Activated CD4-positive, alpha-beta T cell treated with anti-CD3 and anti-CD28 coated beads, Interleukin-10, Interleukin-2, amounts not matched to agents 100 ng/mL and 50 ng/mL, durations not matched to agents 16 hours and 8 hours (primary cell): ENCODE measurements around the gene C14orf132.
A peak's percentile ranks its signal among the peaks of the same experiment; 100 is the strongest.

Experiments used
- DNase-seq: peaks from one replicate; pipeline ENCODE4 v3.0.0-alpha.2; 2020

C14orf132 gene

DNA sequence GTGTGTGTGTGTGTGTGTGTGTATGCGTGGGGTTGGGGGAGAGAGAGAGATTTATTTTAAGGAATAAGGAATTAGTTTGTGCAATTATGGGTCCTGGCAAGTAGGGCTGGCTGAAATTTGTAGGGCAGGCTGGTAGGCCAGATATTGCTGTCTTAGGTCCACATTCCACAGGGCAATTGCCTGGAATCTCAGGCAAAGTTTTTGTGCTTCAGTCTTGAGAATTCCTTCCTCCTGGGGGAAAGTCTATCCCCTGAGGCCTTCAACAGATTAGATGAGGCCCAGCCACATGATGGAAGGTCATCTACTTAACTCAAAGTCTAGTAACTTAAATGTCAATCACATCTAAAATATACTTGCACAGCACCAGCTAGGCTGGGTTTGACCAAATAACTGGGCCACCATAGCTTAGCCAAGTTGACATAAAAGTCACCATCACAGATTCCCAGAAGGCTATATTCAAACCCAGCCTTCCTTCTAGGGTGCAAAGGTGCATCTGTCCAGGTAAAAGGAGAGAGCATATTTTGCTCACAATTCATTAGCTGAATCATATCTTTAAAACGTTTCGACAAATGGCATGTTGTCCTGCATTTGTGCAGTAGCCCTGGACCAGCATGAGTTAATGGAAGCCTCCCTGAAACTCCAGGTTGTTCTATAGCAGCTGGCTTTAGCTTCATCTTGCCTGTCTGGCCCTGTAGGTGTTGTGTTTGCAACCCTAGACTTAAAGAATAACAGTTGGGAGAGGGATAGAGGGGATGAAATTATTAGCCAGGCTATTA lies 63.1 kb downstream of the C14orf132 start:
- DNase-seq, result no peak

DNA sequence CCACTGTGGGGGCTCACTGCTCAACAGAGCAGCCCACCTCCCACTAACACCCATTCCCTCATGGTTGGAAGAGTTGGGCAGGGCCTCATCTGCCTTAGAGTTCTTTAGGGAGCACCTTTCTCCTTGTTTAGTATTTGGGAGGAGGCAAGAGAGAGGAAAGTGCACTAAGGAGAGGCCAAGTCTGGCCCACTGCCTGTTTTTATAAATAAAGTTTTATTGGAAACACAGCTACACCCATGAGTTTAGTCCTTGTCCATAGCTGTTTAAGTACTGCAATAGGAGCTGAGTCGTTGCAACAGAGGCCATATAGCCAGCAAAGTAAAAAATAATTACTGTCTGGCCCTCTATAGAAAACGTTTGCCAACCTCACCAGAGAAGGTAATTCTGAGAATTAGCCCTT lies 63.9 kb downstream of the C14orf132 start:
- DNase-seq, result no peak

DNA sequence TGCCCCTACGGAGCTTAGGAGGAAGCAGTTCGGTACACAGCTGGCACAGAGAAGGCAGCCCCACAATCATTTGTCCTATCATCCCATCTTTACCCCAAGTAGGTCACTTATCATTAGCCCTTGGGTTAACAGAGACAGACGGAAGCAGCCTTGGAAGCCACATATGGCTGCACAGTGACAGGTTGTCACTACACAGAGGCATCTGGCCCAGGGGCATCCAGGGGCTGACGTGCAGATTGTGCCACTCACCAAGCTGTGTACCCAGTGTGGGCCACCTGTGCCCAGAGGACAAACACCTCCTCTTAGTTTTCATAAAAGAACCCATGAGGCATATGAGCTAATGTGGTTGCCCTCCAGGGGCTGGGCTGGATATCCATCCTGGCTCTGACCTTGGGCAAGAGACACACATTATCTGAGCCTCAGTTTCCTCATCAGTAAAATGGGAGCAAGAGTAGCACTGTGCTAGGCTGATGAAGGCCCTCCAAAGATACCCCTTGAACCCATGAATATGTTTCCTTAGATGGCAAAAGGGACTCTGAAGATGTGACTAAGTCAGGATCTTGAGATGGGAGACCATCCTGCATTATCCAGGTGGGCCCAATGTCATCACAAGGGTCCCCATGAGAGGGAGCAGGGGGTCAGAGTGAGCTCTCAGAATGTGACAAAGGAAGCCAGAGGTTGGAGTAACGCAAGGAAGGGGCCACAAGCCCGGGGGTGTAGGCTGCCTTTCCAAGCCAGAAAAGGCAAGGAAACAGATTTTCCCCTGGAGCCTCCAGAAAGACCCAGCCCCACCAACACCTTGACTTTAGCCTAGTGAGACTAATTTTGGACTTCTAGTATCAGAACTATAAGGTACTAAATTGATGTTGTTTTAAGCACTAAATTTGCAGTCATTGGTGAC lies 64.6 kb downstream of the C14orf132 start:
- no peak for DNase-seq

DNA sequence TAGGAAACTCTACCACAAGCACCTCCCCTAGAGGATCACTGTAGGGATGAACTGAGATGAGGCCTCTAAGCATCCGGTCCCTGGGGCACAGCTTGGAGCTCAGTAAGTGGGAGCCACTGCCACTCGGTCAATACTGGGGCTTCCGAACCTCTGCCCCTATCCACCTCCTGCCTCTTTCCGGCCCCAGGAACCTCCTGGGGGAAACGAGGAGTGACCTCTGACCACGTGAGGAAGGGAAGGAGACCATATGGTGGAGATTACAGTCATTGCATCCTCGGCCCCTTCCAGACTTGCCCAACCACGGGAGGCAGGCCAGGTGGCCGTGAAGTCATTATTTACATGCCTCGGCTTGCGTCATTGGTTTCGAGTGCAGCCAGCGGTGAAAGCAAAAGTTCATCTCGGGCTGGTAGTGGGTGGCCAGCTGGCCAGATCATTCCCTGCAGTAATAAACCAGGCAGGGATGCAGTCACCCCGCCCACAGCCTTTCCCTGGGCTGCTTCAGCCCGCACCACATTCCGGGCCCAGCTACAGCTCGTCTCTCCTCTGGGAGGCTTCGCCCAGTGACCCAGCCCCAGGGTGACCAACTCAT lies 65.4 kb downstream of the C14orf132 start:
- DNase-seq, result no peak

DNA sequence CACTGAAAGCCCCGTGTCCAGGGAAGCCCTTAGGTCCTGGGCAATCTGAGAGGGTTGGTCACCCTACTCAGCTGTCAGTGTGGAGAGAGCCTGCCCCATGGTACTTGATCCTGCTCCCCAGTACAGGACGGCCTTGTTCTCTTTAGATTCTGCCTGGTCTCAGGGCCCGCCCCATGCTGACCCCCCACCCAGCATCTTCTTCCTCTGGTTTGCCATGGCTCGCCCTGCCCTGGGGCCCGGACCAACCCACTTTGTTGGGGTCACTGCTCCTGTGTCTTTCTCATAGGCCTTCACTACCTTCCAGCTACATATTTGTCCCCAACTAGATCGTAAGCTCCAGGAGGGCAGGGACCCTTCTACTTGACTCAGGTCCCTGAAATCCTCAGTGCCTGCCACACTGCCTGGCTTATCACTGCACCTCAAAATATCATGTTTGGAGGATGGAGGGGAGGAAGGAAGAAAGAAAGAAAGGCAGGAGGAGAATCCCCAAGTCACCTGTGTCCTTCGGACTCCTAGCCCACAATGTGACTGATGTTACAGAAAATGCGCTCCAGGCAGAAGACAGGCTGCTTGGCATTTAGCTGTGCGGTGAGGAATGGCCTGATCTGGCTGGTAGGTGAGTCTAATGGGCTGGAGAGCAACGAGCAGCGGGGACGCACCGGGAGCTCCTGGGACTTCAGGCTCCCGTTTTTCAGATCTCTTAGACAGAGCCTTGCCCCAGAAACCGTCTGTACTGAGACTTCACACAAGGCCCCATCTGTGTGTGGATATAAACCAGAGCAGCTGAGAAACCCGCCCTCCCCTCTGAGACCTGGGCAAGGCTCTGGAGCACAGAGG lies 66.1 kb downstream of the C14orf132 start:
- no peak for DNase-seq

DNA sequence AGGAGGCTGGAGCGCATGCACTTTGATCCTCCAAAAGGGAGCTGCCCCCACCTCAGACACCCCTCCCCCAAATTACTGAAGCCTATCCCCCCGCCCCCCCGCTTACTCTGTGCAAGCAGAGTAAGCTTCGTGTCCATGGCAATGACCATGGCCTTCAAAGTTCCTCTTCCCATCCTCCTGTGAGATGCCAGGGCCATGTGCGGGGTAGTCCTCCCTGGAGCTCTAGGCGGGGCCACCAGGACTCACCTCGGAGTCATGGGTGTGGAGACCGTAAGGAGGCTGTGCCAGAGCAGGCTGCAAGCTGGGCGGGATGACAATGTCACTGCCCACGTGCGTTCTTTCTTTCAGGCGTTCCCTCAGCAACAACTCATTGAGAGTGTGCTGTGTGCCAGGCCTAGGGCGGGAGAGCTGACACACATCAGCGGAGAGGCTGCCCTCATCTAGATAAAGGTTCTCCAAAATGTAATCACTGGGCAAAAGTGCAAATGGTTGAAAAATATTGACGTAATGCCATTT lies 66.8 kb downstream of the C14orf132 start:
- no peak for DNase-seq

DNA sequence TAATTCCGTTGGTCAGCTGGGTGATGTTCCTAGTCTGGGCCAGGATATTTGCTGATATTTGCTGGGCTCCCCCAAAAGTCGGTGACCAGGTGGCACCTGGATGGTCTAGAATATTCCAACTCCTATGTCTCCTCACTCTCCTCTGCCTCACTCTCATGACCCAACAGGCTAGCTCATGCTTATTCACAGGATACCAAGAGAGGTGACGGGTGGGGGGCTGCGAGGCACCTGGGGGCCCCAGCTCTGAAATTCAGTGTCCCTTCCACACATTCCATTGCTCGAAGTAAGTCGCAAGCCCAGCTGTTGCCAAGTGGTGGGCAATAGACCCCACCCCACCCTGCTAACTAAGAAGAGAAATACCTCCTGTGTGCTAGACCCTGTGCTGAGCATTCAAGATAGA lies 67.7 kb downstream of the C14orf132 start:
- no peak for DNase-seq

DNA sequence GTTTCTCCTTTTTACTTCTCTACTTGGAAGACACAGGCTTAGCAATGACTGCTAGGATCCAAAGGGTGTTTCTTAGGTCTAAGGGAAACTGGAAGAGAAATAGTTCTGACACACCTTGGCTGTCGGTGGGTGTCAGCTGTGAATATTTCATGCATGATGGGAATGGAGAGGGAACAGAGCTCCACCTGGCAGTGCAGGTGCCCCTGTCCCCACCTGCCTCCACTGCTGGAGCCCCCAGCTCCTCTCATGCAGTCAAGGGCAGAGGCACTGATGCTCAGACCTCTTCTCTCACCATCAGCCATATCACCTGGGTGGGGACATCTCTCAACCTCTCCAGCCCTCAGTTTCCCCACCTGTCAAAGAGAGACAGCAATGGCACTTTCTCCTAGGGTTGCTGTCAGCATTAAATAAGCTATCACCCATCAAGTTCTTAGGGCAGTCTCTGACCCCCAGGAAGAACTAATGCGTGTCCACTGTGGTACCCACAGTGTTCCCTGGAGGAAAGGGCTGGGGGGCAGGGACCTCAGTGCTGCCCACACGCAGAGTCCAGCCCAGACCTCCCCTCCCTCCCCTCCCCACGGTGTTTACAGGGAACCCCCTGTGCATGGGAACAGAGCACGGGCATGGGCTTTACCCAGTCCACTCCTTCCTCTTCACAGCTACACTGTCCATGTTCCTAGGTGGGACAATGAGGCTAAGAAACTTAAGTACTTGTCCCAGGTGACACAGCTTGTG lies 69.1 kb downstream of the C14orf132 start:
- DNase-seq, result no peak

DNA sequence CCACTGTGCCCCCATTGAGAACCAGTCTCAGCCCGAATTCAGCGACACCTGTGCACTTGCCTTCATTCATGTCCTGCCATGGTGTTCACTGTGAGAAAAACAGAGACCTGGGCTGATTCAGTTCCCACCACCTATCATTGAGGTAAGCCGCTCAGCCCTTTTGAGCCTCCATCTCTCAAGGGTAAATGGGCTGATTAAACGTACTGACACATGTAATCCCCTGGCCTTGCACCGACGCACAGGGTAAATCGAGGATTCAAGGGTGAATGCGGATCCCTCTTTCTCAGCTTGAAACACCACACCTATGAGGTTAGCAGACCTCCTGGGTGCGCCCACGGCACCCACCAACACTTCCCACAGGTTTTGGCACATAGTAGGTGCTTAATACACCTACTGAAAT lies 69.7 kb downstream of the C14orf132 start:
- DNase-seq, result no peak

DNA sequence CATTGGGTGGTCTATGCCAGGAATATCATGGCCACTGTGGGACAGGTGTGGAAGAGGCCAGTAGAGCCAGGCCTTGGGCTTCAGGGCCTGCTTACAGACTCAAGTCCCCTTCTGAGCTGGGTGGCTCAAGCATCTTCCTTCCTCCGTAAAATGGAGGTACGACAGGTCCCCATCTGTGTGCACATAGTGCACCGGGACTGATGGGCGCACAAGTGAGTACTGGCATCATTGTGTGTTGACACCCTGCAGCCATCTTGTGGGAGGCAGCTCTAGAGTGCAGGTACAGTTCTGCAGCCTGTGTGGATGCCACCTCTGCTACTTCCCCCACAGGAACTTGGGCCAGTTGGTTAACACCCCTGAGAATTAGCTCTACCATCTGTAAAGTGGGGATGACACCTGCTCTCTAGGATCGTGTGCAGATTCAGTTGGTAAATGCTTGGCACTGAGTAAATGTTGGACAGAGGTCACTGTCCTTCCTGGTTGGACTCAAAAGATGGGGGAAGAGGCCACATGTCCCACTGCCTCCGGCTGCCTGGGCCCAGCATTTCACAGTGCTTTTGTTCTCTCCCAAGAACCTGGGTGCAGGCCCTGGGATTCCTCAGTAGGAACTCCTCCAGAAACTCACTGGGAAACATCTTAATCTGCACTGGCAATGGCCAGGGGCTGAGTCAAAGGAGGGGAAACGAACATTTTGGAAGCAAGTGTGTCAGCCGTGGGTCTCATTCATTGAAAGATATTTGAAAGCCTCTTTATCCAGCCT lies 70.6 kb downstream of the C14orf132 start:
- no peak for DNase-seq

DNA sequence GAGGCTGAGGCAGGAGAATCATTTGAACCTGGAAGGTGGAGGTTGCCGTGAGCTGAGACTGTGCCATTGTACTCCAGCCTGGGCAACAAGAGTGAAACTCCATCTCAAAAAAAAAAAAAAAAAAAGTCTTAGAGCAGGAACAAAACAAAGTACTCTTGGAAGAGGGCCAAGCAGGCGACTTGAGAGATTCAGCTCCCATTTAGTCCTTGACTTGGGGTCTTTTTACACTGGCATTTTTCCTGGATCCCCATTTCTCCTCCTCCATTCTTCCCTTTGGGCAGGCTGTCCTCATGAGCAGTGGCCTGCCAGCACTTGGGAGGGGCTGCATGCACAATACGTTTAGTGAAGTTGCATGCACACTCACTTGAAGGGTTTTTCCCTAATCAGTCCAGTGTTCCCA lies 72.9 kb downstream of the C14orf132 start:
- no peak for DNase-seq

DNA sequence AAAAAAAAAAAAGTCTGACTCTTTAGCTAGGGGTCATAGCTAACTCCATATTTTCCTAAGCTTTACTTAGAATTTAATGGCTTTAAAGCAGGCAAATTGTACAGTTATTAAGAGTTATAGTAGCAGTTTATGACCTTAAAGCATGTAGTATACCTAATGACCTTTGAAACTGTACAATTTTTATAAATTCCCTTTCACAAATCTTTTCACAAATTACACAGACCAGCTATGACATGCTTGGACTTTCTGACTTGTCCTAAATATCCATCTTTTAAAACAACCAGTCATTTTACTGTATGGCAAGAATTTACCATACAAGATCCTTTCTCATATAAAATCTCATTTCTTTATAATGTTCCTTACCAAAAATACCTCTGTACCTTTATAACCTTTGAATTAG lies 74.8 kb downstream of the C14orf132 start:
- no peak for DNase-seq

DNA sequence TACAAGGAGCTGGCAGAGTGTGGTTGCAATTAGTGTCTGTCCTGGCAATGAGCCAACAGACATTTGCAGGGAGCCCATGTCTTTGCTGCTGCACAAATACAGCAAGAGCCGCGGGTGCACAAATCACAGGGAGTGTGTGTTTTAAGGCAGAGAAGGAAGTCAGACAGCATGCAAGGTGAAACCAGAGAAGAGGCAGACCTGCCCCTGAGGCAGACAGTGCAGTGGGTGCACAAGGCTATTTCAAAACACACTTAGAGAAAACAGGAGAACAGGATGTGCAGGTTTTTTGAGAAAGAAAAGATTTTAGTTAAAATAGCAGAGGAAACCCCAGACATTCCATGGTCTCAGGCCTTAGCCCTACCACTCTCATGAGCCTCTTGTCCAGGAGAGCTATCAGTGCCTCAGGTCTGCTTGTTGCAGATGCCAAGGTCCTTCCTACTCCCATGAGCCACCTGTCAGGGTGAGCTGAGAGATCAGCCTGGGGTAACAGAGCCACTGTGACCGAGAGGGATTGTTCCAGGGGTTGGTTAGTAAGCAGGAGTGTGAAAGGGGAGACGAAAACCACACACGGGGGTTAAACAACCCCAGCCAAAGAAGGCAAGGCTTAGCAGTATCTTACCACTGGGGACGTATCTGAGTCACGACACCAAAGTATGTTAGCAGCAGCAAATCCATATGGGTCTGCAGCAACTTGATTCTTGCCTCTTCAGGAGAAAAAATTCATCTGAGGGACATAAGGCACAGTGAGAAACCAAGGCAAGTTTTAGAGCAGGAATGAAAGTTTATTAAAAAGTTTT lies 78.1 kb downstream of the C14orf132 start:
- DNase-seq, result no peak

DNA sequence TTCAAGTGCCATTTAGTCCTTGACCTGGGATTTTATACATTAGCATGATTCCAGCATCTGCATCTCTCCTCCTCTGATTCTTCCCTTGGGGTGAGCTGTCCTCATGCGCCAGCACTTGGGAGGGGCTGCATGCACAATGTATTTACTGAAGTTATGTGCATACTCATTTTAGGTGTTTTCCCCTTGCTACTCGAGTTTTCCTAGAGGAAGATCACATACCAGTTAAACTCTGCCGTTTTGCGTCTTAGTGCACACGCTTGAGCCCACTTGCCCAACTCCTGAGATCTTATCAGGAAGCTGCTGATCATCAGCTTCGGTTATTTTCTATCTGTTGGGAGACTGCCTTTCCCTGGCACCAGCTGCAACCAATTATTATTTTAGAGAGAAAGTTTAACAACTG lies 78.8 kb downstream of the C14orf132 start:
- DNase-seq, result no peak

DNA sequence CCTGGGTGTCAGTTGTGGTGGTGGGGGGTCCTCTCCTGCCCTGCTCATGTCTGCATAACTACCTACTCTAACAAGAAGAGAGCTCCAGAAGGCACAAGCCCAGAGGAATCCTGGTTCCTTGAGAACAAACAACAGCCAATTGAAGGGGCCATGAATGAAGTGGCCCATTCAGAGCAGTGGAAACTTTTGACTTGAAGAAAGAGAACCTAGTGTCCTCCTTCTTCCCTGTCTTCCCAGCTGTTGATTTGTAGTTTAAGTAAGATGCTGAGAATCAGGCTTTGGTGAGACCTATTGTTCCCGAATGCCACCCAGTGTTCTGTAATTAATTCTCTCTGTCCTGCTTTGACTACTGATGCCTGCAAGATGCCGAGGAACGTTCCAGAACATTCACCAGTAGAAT lies 79.2 kb downstream of the C14orf132 start:
- no peak for DNase-seq

DNA sequence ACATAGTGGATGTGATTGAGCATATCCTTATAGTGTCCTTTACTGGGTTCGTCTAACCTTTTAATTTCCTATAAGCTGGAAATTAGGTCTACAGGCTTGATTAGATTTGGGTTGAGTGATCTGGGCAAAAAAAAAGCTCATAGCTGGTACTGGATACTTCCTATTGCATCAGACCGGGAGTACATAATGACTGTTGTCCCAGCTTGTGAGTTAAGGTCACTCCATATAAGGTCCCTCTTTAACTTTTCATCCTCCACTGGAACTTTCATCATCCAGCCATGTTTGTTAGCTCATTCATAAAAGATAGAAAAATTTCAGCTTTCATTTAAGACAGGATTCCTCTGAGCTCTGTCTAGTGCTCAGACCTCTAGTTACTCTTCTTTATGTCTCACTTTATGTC lies 80.8 kb downstream of the C14orf132 start:
- peak; percentile 54 for DNase-seq

DNA sequence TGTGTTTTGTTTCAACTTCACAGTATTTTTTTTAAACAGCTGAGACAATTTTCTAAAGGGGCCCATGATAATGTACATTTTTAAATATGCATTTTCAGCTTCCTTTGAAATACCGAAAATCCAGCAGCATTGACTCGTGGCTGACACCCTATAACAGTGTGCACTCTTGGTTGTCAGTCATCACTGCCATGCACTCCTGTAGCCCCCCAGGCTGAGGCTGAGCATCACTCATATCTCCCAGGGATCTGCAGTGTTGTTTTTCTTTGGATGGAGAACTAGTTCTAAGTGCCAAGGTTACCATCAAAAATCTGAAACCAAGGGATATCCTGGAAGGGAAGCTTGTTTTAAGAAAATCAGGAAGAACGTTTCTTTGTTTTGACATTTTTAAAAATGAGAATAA lies 81.2 kb downstream of the C14orf132 start:
- DNase-seq, result no peak

DNA sequence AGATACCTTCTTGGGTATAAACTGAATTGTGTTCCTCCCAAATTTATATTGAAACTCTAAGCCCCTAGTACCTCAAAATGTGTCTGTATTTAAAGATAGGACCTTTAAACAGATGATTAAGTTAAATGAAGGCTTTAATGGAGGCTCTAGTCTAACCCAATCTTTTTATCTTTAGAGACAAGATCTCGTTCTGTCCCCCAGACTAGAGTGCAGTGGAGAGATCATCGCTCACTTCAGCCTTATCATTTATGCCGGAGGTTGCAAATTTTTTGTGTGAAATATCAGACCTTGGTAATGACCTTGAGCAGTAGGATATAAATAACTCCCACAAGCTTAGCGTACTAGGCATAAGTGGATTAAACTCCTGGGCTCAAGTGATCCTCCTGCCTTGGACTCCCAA lies 81.8 kb downstream of the C14orf132 start:
- DNase-seq, result no peak

DNA sequence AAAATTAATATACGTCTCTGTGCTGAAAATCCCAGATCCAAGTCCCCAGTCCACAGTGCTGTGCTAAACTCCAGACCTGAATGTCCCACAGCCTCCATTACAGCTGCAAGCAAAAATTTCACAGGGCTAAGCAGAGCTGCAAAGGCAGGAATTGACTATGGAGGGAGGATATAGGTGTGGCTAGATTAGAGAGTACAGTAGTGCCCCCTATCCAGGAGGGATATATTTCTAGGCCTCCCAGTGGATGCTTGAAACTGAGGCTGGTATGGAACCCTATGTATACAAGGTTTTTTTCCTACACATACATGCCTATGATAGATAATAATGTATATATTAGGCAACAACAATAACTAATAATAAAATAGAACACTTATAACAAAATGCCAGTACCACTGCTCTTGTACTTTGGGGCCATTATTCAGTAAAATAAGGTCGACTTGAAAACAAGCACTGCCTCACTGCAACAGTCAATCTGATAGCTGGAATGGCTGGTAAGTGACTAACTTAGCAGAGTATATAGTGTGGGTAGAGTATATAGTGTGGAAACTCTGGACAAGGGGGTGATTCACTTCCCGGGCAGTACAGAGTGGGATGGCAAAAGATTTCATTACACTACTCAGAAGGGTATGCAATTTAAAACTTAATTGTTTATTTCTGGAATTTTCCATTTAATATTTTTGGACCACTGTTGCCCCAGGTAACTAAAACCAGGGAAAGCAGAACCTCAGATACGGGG lies 82.7 kb downstream of the C14orf132 start:
- no peak for DNase-seq

DNA sequence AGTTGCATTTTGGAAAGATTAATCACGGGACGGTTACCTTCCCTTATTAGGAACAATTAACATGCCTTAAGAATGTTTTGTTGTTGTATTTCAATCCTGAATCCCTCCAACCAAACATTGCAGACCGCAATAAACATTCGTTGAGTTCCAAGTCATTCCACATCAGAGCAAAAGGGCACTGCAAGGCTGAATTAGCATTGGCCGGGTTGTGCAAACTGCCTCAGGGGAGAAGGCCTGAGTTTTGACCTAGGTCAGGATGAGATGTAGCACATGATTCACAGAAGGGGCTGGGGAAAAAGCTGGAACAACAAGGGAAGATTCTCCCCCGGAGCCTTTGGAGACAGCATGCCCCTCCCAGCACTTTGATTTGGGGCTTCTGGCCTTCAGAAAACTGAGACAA lies 83.3 kb downstream of the C14orf132 start:
- DNase-seq, result no peak
